Neuronal stem cell (in vitro differentiated cells): Measurements from ENCODE around the gene CHL1.

ENCODE experiments used
- DNase-seq: peaks from one replicate; pipeline ENCODE4 v3.0.0-alpha.2; 2013; ENCODE audit warnings: low spot score
- H2AFZ ChIP-seq: one replicate; pipeline ENCODE4 v1.6.1; 2013; ENCODE audit warnings: mild to moderate bottlenecking, low read length, inconsistent platforms
- H2AK5ac ChIP-seq: 2 replicates; pipeline ENCODE4 v1.6.1; 2013; ENCODE audit warnings: low read depth, mild to moderate bottlenecking, inconsistent platforms, low read length, moderate library complexity, mixed read lengths
- H2BK120ac ChIP-seq: 2 replicates; pipeline ENCODE4 v1.6.1; 2013; ENCODE audit warnings: low read depth, mild to moderate bottlenecking, inconsistent platforms, low read length, moderate library complexity, mixed read lengths
- H2BK12ac ChIP-seq: one replicate; pipeline ENCODE4 v1.6.1; 2013; ENCODE audit warnings: low read length, inconsistent platforms
- H2BK15ac ChIP-seq: 2 replicates; pipeline ENCODE4 v1.6.1; 2013; ENCODE audit warnings: mild to moderate bottlenecking, low read length, inconsistent platforms, mixed read lengths
- H2BK5ac ChIP-seq: one replicate; pipeline ENCODE4 v1.6.1; 2013; ENCODE audit warnings: inconsistent platforms, mild to moderate bottlenecking, low read length, moderate library complexity
- H3K14ac ChIP-seq: one replicate; pipeline ENCODE4 v1.6.1; 2013; ENCODE audit warnings: low read length, inconsistent platforms
- H3K18ac ChIP-seq: 2 replicates; pipeline ENCODE4 v1.6.1; 2013; ENCODE audit warnings: low read length, inconsistent platforms
- H3K23ac ChIP-seq: 2 replicates; pipeline ENCODE4 v1.6.1; 2013; ENCODE audit warnings: low read depth, mild to moderate bottlenecking, mixed read lengths, low read length, inconsistent platforms; ENCODE audit not compliant: poor library complexity
- H3K27ac ChIP-seq: replicated peaks from 3 replicates; pipeline ENCODE4 v1.5.1; 2013; ENCODE audit warnings: low read length, inconsistent platforms
- H3K27me3 ChIP-seq, 3 experiments: 2 replicates each; pipeline ENCODE4 v1.6.1; 2013; ENCODE audit warnings: low read length in 3 of 3, mild to moderate bottlenecking in 2 of 3, inconsistent platforms in 1 of 3, low read depth in 1 of 3, mixed read lengths in 1 of 3, moderate library complexity in 1 of 3; ENCODE audit not compliant: control insufficient read depth in 3 of 3, insufficient read depth in 3 of 3
- H3K36me3 ChIP-seq, 2 donors: replicated peaks in 1 of 2; 2 replicates each; pipeline ENCODE4 v1.6.1; 2013; ENCODE audit warnings: low read length in 2 of 2; ENCODE audit not compliant: control insufficient read depth in 2 of 2, insufficient read depth in 2 of 2
- H3K4ac ChIP-seq: 2 replicates; pipeline ENCODE4 v1.6.1; 2013; ENCODE audit warnings: inconsistent platforms, mild to moderate bottlenecking, low read length, moderate library complexity
- H3K4me1 ChIP-seq, 2 donors: 1 replicate in 1 of 2; 2 replicates in 1 of 2; pipeline ENCODE4 v1.6.1; 2013; ENCODE audit warnings: low read length in 2 of 2, low read depth in 1 of 2; ENCODE audit not compliant: control insufficient read depth in 2 of 2, insufficient read depth in 1 of 2
- H3K4me2 ChIP-seq: one replicate; pipeline ENCODE4 v1.6.1; 2013; ENCODE audit warnings: mild to moderate bottlenecking, low read length, inconsistent platforms; ENCODE audit not compliant: insufficient read depth, poor library complexity, severe bottlenecking
- H3K4me3 ChIP-seq, 2 donors: 2 replicates each; pipeline ENCODE4 v1.5.1; 2013; ENCODE audit warnings: low read length in 2 of 2, mild to moderate bottlenecking in 2 of 2, inconsistent platforms in 1 of 2, moderate library complexity in 1 of 2
- H3K79me1 ChIP-seq: one replicate; pipeline ENCODE4 v1.6.1; 2013; ENCODE audit warnings: low read depth, mild to moderate bottlenecking, inconsistent platforms, low read length, moderate library complexity
- H3K9ac ChIP-seq: one replicate; pipeline ENCODE4 v1.6.1; 2013; ENCODE audit warnings: mild to moderate bottlenecking, low read depth, low read length, inconsistent platforms; ENCODE audit not compliant: poor library complexity
- H3K9me3 ChIP-seq, 2 donors: replicated peaks in 1 of 2; 2 replicates each; pipeline versions ENCODE3 to v1.6.1; 2013; ENCODE audit warnings: low read length in 2 of 2, mild to moderate bottlenecking in 2 of 2, inconsistent platforms in 1 of 2, low read depth in 1 of 2, mixed read lengths in 1 of 2, moderate library complexity in 1 of 2; ENCODE audit not compliant: control insufficient read depth in 2 of 2, insufficient read depth in 1 of 2
- H4K8ac ChIP-seq: one replicate; pipeline ENCODE4 v1.6.1; 2013; ENCODE audit warnings: low read depth, mild to moderate bottlenecking, inconsistent platforms, low read length, moderate library complexity
- H4K91ac ChIP-seq: one replicate; pipeline ENCODE4 v1.6.1; 2013; ENCODE audit warnings: low read length, low read depth, mild to moderate bottlenecking, inconsistent platforms; ENCODE audit not compliant: poor library complexity
- WGBS, 2 donors: extraction: QIAGEN DNeasy Blood & Tissue Kit; methylation state at CpG; one replicate each; pipeline ENCODE4 v1.1.7; 2013; ENCODE audit warnings: missing lambda C conversion rate in 2 of 2, mixed read lengths in 1 of 2; ENCODE audit not compliant: insufficient read length in 2 of 2, insufficient replicate concordance in 1 of 2; ENCODE audit errors: extremely low coverage in 2 of 2; 5-methylcytosine and 5-hydroxymethylcytosine counted together

Gene CHL1

DNA sequence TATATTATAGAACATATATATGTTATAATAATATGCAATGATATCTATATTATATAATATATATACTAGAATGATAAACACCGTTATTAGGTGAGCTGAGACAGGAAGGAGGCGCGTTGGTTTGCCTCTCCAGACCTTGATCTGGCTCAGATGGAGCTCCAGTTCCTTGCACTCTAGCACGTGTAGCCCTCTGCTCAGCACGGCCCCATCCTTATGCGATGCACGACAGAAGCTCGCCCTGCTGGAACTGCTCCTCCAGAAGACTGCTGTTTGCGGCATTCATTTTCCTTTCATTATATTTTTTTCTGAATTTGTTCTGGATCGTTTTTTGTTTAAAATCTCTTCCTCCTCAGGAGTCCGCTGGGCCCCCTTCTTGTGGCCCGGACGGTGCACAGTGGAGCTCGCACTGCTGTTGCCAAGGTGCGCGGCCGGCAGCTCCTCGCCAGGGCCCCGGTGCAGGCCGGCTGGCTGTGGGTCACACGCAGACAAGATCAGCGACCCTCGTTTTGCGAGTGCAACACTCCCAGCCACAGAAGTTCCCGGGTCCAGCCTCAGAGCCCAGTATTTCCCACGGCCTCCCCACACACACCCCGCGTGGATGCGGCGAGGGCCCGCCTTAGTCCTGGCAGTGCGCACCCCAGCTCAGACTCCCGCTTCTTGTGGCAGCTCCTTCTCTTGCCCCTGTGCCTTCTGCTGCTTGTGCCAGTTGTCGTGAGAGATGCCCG is 112.2 kb downstream of the CHL1 start:
- H2BK120ac ChIP-seq = no peak overlapping the region
- no peak overlapping the region for H3K4me2 ChIP-seq
- H2BK15ac ChIP-seq = no peak overlapping the region
- H3K4ac ChIP-seq = no peak overlapping the region
- H3K18ac ChIP-seq = peak overlapping the region; percentile 27
- no peak overlapping the region for H2AK5ac ChIP-seq
- H3K9me3 ChIP-seq = no peaks in the 10 kb centered on the region
- H3K14ac ChIP-seq = peak overlapping the region; percentile 63
- no peak overlapping the region for H3K4me3 ChIP-seq
- WGBS, 2 donors = no CpG with 5 or more reads among the region's 35 CpGs
- DNase-seq = no peak
- no peak overlapping the region for H2BK5ac ChIP-seq
- no peak overlapping the region for H4K91ac ChIP-seq
- H3K27me3 ChIP-seq = no peaks in the 10 kb centered on the region
- H3K36me3 ChIP-seq = no peaks in the 10 kb centered on the region
- no peak overlapping the region for H3K9ac ChIP-seq
- peak overlapping the region; percentile 58 for H2BK12ac ChIP-seq
- no peak overlapping the region for H3K27ac ChIP-seq
- H4K8ac ChIP-seq = no peak overlapping the region
- H3K4me1 ChIP-seq = no peaks in the 10 kb centered on the region
- H2AFZ ChIP-seq = peak overlapping the region; percentile 32
- no peaks in the 10 kb centered on the region for H3K79me1 ChIP-seq
- no peak overlapping the region for H3K23ac ChIP-seq

DNA sequence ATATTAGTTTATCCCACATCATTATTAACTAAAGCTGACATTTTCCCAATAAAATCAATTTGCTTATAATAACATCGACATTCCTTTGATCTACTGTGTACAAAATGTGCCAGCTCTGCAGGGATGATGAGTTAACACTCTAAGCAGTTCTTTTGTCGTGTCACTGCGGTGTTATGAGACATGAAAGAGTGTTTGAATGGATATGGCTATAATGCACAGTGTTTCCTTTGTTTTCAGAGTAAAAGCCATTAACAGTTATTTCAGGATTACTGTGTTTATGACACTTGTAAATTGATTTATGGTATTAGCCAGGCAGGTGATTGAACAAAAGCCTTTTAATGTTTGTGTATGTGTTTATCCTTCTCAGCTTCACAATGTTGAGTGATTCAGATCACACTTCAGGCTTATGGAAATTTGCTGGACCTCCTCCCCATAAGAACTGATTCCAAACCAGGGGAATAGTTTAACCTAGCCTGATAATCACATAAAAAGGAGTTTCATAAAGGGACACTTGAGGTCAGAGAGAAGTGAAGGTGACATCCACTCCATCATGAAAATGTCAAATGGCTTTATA is 115.7 kb downstream of the CHL1 start:
- Histone ChIP-seq H3K79me1 (no peaks in the 10 kb centered on the region), H2BK15ac (no peak overlapping the region), H2BK12ac (no peak overlapping the region), H3K27me3 (no peaks in the 10 kb centered on the region), H3K4me2 (no peak overlapping the region), H2BK5ac (no peak overlapping the region), H3K14ac (no peak overlapping the region), H3K4me3 (no peak overlapping the region), H4K91ac (no peak overlapping the region), H2AK5ac (no peak overlapping the region), H3K4ac (no peak overlapping the region), H3K18ac (no peak overlapping the region), H2AFZ (peak overlapping the region; percentile 39), H3K27ac (no peak overlapping the region), H3K36me3 (no peaks in the 10 kb centered on the region), H4K8ac (no peak overlapping the region), H3K9me3 (no peaks in the 10 kb centered on the region), H3K9ac (no peak overlapping the region), H2BK120ac (no peak overlapping the region), H3K23ac (no peak overlapping the region), H3K4me1 (no peaks in the 10 kb centered on the region)
- no CpG with 5 or more reads among the region's 3 CpGs for WGBS, 2 donors
- DNase-seq = no peak

- no CpG with 5 or more reads among the region's 2 CpGs for WGBS, 2 donors
- no peaks in the 10 kb centered on the region for H3K79me1 ChIP-seq
- no peak overlapping the region for H3K9ac ChIP-seq
- H3K4me2 ChIP-seq = no peak overlapping the region
- no peak overlapping the region for H3K18ac ChIP-seq
- H2AFZ ChIP-seq = no peak overlapping the region
- H2BK12ac ChIP-seq = no peak overlapping the region
- no peak overlapping the region for H3K27ac ChIP-seq
- H3K4me3 ChIP-seq = no peak overlapping the region
- H2BK120ac ChIP-seq = no peak overlapping the region
- H2AK5ac ChIP-seq = no peak overlapping the region
- H4K91ac ChIP-seq = no peak overlapping the region
- no peaks in the 10 kb centered on the region for H3K9me3 ChIP-seq
- H3K23ac ChIP-seq = no peak overlapping the region
- no peak overlapping the region for H2BK5ac ChIP-seq
- H3K4ac ChIP-seq = no peak overlapping the region
- H3K27me3 ChIP-seq = no peaks in the 10 kb centered on the region
- no peaks in the 10 kb centered on the region for H3K4me1 ChIP-seq
- H3K14ac ChIP-seq = no peak overlapping the region
- H2BK15ac ChIP-seq = no peak overlapping the region
- DNase-seq = no peak
- H3K36me3 ChIP-seq = no peaks in the 10 kb centered on the region
- H4K8ac ChIP-seq = no peak overlapping the region
These were observed 116.3 kb downstream of the CHL1 start for GRCh38 chr3:312911-313310.

DNA sequence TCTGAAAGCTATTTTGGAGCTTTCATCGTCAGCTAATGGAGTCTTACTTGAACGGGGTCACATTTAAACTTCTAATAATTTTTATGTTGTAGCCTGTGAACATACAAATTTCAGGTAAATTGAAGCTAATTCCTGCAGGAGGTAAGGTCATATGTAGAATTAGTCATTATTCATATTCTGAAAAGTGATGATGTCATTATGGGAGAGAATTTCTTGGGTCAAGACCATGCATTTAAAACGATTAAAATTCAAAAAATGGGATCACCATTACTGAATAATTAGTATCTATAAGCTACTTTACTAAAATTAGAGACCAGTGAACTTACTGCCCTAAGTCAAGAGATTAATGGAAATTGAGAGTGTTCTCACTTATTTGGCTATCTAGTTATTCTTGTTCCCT is 120.4 kb downstream of the CHL1 start:
- Histone ChIP-seq H2AFZ (no peak overlapping the region), H3K4me2 (no peak overlapping the region), H3K36me3 (no peaks in the 10 kb centered on the region), H3K4me3 (no peak overlapping the region), H2BK5ac (no peak overlapping the region), H3K27me3 (no peaks in the 10 kb centered on the region), H4K8ac (no peak overlapping the region), H3K27ac (no peak overlapping the region), H3K4me1 (no peaks in the 10 kb centered on the region), H3K4ac (no peak overlapping the region), H3K9ac (no peak overlapping the region), H2BK12ac (no peak overlapping the region), H3K18ac (no peak overlapping the region), H3K79me1 (no peaks in the 10 kb centered on the region), H4K91ac (no peak overlapping the region), H3K23ac (no peak overlapping the region), H2BK15ac (no peak overlapping the region), H3K14ac (no peak overlapping the region), H2BK120ac (no peak overlapping the region), H2AK5ac (no peak overlapping the region), H3K9me3 (no peaks in the 10 kb centered on the region)
- no CpG with 5 or more reads among the region's 3 CpGs for WGBS, 2 donors
- DNase-seq = no peak
